ENCODE data around the gene DCHS2.

GRCh38 chr4:154293427-154293826 lies 198.2 kb downstream of the DCHS2 start:
- TF ChIP-seq POLR2A (IDR thresholded peaks at IDR 0.05; ENCODE audit: control extremely low read depth in 1 of 2, low read depth in 2 of 2, low read length in 2 of 2) = no peak
- no peak for TF ChIP-seq CTCF (IDR thresholded peaks at IDR 0.05; ENCODE audit: control extremely low read depth in 1 of 3, insufficient read depth in 1 of 3, low read depth in 1 of 3, low read length in 3 of 3)
- TF ChIP-seq EZH2 (IDR thresholded peaks at IDR 0.05; ENCODE audit: low read depth, low read length, severe bottlenecking) = no peak
- no peak for TF ChIP-seq BCL11A (IDR thresholded peaks at IDR 0.05; ENCODE audit: low read depth in 2 of 2, low read length in 2 of 2)
- TF ChIP-seq ZNF274 (IDR thresholded peaks at IDR 0.05; ENCODE audit: borderline replicate concordance, extremely low read depth, low read length) = no peak
- no peak for TF ChIP-seq CEBPB (IDR thresholded peaks at IDR 0.05; ENCODE audit: low read depth, low read length)
- no peak for TF ChIP-seq YY1 (IDR thresholded peaks at IDR 0.05; ENCODE audit: low read depth, low read length)
- no peak for TF ChIP-seq RFX5 (IDR thresholded peaks at IDR 0.05; ENCODE audit: borderline replicate concordance, low read depth, low read length)
- no peak for TF ChIP-seq CREB1 (IDR thresholded peaks at IDR 0.05)
- no peak for TF ChIP-seq MAFK (IDR thresholded peaks at IDR 0.05; ENCODE audit: low read depth, low read length)
- no peak for TF ChIP-seq USF2 (IDR thresholded peaks at IDR 0.05; ENCODE audit: low read length)

All from H1 (cell line).